ENCODE measurements around the gene SLC25A26.
A peak's percentile ranks its signal among the peaks of the same experiment; 100 is the strongest.

The SLC25A26 gene

DNA sequence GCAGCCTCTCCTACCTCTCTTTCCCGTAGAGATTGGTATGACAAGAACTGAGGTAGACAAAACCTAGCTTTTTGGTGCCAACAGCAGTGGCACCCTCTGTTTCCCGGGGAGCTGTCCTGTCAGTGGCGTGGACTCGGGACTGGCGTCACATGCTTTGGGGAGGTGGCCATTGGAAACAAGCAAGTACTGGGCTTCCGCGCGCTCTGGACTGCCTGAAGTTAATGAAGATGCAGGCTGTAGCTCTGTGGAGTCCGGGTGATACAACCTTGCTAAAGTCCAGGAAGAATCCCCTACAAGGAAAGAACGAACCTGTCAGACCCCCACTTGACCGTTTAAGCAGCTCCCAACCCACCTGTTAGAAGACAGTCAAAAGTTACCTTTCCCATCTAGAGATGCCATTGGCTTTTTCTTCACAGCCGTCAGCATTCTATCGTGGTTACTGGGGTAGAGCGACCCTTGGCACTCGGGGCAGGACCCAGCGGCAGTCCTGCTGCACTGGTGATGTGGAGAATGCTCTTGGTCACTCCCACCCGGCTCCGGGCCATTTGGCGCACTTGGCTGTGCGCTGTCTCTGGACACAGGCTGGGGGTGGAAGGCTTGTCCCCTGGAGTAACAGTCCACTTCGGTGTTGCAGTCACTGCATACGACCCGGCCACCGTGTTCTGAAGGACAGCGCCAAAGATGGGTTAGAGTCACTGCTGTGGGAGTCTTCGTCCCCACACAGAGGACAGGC is 159.6 kb downstream of the SLC25A26 start:
- DNase-seq: no peak

DNA sequence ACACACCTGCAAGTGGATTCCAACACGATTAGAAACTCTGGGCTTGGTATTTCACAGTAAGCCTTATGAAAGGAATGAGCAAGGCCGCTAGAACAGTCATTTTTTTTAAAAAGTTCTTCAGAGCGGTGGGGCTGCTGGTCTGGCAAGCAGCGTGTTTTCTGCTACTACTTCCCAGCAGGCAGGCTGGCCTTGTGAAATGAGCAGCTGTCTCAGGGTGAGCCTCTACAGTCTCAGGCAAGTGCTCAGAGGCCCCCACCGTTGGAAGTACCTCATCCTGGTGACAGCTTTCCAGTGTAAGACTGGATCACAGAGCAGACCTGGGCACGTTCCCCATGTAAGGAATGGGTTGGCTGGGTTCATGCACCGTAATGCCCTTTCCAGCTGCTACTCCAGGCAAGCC is 160.8 kb downstream of the SLC25A26 start:
- DNase-seq: no peak

DNA sequence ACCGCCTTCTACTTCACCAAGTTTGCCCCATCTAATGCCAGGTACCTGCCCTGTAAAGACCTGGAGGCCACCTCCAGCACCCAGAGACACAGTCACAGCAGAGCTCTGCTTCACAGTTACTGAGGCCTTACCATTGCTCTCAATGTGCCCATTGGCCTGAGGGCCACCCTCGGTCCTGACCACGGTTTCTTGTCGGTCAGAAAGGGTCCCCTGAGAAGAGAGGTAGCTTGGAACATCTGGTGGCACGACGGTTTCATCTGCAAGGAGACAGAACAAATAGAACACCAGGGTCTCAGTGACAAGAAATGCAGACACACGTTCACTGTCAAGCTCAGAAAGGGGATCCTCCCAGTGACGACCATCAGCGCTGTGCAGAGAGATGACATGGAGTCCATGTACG is 161.3 kb downstream of the SLC25A26 start:
- no peak for DNase-seq

DNA sequence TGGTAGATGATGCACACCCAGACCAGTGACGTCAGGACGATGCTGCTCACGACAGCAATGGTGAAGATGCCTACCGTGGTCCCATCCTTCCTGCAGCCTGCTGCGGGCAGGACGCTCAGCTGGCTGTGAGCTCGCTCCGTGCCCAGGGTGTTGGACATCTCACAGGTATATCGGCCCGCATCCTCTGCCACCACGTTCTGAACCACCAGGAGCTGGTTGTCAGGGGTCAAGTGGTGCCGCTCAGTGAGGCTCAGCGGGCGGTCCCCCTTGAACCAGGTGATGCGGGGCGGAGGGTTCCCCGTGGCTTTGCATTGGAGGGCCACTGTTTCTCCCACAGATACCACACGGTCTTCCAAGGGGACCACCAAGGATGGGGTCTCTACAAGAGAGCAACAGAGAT is 162.2 kb downstream of the SLC25A26 start:
- no peak for DNase-seq

DNA sequence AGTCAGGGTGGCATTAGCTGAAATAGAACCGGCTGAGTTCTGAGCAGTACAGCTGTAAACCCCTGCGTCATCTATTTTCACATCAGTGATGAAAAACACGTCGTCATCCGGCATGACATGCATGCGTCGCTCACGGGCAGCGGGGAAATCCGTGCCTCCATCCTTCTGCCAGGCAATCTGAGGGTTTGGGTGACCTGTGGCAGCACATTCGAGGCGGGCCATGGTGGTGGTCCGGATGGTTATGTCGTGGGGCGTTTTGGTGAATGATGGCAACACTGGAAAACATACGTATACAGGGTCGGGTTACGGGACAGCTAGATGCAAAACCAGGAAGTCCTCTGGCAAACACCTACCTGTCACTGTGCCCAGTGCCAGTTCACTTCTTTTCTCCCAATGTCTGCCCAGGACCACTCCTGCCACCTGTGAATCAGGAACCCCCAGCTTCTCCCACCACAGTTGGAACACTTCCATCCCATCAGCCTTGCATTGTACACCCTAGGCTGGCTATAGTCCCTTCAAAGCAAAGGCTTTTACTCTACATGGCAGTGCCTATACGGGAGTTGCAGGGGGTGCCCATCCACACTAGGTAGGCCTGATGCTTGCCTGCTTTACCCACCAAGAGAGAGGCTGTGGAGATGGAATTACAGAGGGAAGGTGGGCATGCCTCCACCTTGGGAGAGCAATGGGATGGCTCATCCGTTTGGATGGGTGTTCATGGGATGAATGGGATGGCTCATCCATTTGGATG is 163.4 kb downstream of the SLC25A26 start:
- DNase-seq: no peak

DNA sequence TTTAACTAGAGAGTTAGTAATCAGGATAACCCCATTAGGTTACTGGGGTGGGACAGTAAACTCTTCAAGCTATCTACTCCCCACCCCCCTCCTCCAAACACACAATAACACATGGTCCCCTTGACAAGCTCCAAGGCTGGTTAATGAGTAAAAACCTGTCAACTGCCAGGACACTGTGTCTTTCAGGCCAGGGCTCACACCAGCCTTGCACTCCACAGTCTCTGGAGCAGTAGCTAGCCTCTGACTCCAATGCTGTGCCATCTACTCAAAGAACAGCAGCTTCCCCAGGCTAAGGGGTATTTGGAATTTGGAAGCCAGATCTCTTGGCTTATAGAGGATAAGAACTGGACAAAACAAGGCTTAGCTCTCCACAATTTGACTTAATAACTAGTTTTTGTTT is 164.3 kb downstream of the SLC25A26 start:
- no peak for DNase-seq

DNA sequence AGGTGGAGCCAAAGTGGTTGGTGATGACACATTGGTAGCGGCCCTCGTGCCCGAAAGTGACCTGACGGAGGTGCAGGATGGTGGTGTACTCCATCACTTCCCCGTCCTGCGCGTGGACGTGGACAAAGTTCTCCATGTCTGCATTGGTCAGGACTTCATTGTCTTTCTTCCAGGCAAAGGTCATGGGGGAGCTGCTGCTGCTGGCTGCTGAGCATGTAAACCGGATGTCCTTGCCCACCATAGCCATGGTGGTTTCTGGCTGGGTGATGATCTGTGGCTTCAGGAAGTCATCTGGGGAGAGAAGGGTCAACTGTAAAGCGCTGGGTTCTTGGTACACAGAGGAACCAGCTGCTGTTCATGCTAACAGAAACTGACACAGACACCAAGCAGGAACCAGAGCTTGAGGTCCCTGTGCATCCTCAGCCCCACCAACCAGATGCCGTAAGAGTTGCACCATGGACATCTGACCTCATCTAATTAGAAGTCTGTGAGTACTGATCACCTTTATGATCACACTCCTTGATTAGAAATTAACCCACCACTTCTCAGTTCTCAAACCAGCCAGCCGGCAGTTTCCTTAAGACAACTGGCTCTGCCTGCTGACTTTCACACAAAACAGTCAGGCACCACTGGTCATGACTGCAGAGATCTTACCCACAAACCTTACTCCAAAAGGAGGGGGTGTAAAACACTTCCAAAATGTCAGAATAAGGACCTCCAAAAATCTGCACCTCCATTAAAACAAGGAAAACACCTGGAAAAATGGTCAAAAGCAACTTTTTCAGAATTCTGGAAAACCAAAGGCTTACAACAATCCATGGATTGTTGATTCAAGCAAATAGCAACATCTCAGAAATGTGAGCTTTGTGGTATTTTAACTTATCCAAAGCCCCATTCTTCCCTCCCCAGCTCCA is 165.5 kb downstream of the SLC25A26 start:
- no peak for DNase-seq

DNA sequence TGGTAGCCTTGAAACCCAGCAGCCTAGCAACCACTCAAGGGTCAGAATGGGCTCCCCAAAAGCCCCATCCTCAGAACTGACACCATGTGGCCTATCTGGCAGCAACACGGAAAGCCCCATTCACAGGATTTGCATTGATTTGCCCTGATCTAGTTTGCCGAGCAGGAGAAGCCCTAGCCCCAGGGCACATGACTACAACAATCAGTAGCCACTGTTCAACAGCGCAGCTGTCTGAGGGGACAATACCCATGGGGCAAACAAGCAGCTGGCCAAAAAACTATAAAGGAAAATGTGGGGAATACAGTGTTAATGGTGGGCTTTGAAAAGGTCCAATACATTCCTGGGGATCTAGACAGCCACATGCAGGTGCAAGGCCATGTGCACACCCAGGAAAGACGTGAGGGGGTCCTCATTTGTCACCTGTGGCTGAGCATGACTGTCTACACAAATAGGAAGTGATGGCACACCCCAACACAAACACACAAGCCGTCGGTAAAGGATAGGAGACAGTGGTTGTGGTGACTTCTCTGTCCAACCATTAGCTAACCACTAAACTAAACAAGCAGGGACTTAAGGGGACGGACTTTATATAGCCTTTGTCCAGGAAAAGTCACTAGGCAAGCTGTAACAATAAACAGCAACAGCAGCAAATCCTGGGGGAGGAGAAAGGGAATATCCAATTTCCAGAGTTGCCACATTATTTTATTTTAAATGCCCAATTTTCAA is 166.3 kb downstream of the SLC25A26 start:
- no peak for DNase-seq

DNA sequence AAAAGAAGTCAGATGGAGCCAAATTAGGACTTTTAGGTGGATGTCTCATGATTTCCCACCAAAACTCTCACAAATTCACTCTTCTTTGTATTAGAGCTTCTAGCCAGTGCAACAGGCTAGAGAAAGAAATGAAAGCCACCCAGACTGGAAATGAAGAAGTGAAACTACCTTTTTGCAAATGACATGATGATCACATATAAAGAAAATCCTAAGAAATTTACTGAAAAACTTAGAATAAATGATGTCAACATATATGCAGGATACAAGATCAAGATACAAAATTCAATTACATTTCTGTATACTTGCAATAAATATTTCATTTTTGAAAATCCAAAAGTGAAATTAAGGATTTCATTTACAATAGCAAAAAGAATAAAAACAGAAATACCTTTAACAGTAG is 169.2 kb downstream of the SLC25A26 start:
- no peak for DNase-seq

DNA sequence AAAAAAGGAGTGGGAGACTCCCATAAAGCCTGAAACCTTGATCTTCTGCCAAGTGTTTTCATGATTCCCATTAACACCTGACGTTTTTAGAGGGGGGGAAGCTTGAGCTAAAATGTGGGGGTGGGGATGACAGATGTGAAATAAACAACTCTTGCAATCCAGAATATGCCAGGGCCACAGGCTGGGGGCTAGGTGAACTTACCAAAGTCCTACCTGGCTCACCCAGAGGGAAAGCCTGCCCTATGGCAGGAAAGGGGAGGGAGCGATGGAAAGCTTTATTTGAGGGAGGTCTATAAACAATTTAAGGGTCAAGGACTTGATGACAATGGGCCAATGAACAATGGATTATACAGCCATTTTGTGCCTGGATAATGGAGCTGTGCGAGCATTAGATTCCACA is 171.7 kb downstream of the SLC25A26 start:
- DNase-seq: no peak

DNA sequence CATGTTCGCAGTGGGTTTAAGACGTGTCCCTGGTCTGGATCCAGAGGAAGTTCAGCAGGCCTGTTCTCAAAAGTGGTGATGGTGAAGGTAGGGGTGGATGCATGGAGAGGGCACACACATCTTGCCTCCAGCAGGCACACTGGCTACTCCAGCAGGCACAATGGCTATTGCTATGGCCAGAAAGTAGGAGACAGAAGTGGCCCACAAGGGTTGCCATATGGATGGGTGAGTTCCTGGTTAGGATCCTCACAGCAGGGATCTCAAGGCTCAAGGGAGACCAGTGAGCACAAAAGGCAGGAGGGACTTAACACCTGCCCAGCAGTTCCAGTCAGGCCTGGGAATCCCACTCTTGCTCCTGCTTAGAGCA is 172.1 kb downstream of the SLC25A26 start:
- DNase-seq: no peak

DNA sequence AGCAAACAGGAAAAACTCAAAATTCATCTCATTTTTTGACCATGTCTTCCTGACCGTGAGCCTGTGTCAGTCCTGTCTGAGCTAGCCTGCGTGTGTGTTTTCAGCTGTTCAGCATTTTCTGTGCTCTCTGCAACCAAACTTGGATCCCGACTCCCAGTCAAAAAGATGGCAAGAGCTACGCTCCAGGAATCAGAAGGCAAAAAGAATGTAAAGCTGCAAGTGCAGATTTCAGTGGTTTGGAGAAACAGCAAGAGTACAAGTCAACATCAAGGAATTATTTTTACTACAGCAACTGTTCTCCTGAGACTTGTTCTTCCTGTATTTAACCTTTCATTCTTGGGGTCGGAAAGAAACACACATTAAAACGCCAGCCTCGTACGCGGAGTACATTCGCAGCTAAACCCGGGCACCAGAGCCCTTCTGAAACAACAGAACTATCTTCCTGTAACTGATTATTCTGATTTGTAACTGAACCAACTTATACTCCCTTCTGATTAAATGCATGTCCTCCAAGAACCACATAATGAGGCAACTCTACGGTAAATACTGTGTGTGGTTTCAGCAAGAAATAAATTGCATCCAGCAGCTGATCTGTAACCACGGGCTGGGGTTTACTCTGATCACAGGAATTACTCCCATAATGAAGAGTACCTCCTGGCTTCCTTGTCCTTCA is 172.7 kb downstream of the SLC25A26 start:
- DNase-seq: no peak

DNA sequence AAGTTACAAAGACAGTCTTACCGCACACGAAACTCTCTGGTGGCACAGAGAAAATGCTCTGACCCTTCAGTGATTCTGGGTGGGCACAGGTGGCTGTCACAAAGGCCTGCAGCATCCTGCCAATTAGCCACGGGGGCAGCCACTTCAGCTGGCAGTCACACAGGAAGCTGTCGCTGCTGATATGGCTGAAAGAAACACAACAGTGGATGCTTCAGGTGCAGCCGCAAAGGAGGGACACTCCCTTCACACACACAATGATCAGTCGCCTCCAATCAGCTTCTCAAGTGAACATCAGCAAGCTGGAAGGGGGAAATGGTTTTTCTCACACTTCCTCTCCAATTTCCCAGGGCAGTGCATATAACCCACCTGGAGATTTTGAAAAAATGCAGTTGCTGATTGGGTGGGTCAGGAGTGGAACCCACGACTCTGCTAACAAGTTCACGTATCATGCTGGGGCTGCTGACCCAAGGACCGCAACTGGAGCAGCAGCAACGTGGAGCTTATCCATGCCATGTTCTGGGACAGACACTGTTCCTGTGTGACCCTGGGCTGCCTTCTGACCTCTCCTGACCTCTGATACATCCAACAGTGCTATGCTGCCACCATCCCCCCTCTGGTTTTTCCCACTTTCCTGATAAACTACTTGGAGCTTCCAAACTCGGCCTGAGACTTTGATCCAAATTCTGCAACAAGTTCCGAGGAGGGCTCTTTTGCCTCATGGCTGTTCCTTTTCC is 173.4 kb downstream of the SLC25A26 start:
- peak; percentile 75 for DNase-seq

DNA sequence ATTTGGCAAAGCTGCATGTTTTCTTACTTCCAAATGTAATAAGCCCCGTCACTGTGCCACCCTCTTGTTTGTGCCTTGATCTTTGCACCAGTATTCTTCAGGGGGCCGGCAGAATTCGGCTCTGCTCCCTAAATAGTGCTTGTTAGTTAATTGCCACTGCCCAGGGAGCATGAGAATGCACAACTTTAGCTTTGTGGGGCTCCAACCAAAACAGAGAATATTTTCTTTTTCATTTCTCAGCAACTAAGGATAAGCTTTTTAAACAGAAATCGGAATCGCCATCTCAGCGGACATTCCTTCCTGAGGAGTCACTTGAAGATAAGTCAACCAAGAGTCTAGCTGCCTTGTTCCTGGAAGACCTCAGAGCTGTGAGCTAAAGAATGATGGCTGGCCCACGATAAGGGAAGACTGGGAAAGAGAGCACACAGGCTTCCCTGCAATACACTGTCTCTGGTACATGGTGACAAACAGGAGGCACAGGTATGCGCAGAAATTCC is 174.0 kb downstream of the SLC25A26 start:
- no peak for DNase-seq

DNA sequence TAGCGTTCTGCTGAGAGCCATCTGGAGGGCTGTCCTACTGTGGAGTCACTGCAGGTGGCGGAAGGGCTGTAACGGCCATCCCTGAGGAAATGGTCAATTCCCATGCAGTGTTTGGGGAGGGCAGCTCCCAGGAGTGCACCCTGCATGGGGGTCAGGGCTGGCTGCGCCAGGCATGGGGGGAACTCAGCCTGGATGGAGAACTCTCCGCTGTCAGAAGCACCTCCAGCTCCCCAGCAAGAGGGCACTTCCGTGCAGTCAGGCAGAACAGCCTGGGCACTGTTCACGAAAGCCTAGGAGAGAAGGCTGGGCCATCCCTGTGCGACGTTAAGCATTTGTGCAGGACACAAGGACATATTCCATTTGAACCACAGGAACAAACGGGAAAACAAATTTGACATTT is 174.8 kb downstream of the SLC25A26 start:
- DNase-seq: no peak

DNA sequence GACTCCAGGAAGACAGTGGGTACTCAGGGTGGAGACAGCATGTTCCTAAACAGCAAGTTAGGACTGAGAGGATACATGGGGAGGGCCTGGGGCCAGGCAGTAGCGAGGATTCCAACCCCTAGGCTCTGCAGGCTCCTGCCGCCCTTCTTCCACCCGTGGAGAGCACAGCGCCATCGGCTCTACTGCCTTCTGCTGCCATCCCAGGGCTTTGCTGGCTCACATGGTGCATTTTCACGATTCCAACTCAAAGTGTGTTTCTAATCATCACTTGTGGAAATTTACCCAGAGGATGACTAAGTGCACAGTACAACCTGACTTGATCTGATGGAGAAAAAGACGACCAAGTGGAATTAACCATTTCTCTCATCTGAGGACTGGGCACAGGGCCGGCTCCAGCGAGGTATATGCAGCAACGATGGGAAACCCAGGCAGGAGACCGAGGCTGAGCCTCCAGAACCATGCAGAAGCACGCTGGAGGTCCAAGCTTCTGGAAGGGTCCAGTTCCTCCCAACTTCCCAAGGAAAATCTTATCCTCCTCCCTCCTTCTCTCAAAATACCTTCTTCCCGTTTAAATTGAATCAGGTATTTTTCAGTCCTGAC is 175.5 kb downstream of the SLC25A26 start:
- no peak for DNase-seq

DNA sequence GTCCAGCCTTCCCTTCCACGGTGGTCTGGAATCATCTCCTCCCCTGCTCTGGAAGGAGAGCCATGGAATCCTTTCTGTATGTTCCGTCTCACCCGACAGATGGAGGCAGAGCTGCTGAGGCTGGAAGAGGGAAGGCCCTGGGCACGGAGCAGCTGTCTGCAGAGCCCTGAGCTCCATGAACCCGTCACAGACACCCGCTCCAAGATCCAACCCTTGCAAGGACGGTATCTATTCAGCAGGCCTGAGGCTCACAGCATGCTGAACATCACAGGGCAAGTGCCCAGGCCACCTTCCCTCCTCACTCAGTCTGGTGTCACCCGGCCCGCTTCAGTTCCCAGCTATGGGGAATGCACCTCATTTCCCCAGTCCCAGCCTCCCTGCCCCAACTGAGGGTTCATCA is 176.1 kb downstream of the SLC25A26 start:
- DNase-seq: no peak

DNA sequence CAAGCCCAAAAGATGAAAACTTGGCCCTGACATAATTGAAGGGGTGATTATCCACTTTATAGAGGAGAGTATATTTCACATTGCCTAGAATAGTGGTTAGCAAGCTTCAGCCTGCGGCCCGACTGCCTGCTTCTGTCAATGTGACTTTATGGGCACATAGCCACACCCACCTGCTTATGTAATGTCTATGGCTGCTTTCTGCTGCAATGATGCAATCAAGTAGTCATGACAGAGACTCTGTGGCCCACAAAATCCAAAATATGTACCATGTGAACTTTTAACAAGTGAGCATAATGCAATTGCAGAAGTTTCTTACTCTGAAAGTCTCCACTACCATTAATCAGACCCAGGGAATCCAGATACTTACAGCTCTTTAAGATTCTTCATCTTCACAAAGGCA is 176.9 kb downstream of the SLC25A26 start:
- no peak for DNase-seq

DNA sequence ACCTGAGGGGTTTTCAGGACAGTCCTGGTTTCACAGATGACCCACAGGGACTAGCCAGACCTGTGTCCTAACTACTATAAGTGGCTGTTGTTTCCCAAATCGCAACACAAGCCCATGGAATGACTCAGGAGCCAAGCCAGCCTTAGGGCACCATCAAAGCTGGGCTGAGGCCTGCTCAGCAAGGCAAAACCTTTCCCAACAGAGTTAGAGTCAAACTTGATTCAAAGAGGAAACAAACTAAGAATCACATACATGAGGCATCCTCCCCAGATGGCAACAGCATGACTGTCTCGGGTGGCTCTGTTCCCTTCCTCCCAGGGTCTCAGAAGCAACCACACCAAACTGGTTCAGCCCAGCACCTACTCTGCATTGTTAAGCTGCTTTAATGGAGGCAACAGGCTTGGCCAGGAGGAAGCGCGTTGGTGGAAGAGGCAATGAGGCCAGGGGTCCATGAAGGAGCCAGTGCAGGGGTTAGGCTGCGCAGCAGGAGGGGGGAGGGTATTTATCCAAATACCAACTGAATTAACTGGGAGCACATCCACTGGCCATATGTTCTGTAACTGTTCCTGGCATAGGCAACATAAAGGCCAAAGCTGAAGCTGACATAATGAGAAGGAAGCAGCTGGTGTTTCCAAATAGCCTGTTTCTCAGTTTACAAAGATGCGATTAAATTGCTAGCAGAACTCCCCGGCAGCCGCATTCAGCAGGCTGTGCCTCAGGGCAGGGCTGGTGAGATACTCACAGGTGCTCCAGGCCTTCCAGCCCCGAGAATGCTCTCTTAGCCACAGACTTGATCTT is 177.6 kb downstream of the SLC25A26 start:
- no peak for DNase-seq
